ENCODE results near the gene FBXO15.
A peak's percentile ranks its signal among the peaks of the same experiment; 100 is the strongest.

DNA sequence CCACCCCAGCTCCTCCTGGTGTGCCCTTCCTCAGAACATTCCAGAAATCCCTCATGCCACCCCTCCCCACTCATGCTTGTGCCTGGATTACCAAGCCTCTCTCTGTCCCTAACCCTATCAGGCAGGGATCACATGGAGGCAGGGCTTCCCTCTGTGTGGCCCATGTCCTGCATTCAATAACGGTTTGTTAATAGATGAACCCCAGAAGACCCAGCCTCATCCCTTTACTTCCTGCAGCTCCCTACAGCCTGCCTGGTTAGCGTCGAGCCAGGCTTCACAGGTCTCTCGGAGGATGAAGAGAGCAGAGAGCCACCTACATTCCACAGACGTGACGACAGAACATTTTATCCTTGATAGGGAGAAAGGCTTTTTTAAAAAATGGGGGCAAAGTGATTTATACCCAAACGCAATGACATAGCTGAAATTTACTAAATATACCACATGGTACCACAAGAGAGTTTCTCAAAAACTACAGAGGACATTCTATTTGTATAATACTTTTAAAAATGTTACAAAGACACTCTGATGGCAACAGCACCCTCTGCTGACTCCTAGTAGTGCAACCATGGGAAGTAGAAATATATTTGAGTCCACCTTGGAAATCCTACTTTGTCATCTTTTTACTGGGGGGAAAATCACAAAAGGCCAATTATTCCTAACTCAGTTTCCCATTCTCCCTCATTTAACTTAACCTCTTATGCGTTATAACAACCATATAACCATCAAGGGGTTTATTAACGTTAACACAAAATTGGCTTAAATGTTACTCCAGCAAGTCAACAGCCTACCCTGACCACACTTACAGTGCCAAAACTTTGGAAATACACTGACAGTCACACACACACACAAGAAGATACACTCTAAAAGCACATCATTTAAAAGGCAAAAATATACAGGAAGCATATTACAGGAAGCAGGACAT is 30.7 kb downstream of the FBXO15 start:
- TF ChIP-seq, protein P1, sequence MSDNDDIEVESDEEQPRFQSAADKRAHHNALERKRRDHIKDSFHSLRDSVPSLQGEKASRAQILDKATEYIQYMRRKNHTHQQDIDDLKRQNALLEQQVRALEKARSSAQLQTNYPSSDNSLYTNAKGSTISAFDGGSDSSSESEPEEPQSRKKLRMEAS (IDR thresholded peaks at IDR 0.05) = no peak
- TF ChIP-seq CTCF (IDR thresholded peaks at IDR 0.05; ENCODE audit: low read depth, low read length, missing input control) (peak; percentile 42), JUND (IDR thresholded peaks at IDR 0.05) (no peak), SP1 (IDR thresholded peaks at IDR 0.05) (no peak), REST (IDR thresholded peaks at IDR 0.05) (no peak), FOXA1 (IDR thresholded peaks at IDR 0.05) (no peak), TAF1 (conservative IDR thresholded peaks at IDR 0.05) (no peak), RAD21 (IDR thresholded peaks at IDR 0.05) (peak; percentile 67 to 74)

All from liver (tissue), 3 donors.